ENCODE results near the gene HDAC7. TPM values are rescaled to one million over a fixed set of nuclear protein-coding genes. Genes with fewer than 3 reads are reported as not detected.

HDAC7 gene
- total and polyA plus RNA-seq, 7 donors = 11.0 to 27.8 (median 22.2) TPM

DNA sequence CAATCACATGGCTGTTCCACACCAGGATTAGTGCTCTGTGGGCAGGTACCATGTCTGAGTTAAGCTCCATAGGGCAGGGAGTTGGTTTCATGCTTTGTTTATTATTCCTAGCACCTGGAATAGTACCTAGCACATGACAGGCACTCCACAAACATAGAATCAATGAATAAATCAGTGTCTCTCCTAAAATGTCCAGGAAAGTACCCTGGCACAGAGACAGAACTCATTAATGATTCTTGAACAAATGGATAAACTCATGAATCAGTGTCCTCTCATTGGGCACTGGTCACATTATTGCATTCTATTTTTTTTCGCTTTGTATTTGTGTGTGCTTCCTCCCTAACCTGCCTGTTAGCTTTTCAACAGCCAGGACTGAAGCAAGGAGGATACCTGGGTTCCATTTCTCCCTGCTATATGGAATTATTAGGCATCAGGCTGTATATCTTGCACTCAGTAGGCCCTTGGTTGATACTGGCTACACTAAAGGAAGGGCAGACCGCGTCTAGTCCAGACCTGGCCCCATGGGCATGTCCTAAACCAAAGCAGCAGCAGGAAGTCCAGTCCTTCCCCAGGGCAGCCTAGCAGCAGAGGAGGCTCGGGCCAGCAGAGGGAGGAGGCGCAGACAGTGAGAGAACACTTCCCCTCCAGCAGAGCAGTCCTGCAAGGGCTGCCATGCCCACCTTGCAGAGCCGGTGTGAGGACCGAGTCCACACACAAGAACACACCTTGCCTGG is 18.4 kb downstream of the HDAC7 start:
- intact Hi-C loops (cut with DNase I) = no loop called here
- H3K9me3 ChIP-seq = no peaks in the 10 kb centered on the region
- DNase-seq = peak in 1 of 2 donors; percentile 49
- TF ChIP-seq, protein P1, sequence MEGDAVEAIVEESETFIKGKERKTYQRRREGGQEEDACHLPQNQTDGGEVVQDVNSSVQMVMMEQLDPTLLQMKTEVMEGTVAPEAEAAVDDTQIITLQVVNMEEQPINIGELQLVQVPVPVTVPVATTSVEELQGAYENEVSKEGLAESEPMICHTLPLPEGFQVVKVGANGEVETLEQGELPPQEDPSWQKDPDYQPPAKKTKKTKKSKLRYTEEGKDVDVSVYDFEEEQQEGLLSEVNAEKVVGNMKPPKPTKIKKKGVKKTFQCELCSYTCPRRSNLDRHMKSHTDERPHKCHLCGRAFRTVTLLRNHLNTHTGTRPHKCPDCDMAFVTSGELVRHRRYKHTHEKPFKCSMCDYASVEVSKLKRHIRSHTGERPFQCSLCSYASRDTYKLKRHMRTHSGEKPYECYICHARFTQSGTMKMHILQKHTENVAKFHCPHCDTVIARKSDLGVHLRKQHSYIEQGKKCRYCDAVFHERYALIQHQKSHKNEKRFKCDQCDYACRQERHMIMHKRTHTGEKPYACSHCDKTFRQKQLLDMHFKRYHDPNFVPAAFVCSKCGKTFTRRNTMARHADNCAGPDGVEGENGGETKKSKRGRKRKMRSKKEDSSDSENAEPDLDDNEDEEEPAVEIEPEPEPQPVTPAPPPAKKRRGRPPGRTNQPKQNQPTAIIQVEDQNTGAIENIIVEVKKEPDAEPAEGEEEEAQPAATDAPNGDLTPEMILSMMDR (IDR thresholded peaks at IDR 0.05) = no peak
- WGBS, 3 donors = 66 to 72% (median 66%) methylated on average over 6 to 7 of the region's 7 CpGs
- H3K4me1 ChIP-seq = peaks cover 78% of the 10 kb centered on the region
- peaks cover 0 to 25% of the 10 kb centered on the region in 2 donors for H3K36me3 ChIP-seq (ENCODE audit: insufficient read depth in 1 of 2, low read depth in 1 of 2)
- H3K4me3 ChIP-seq = no peak overlapping the region
- H3K27me3 ChIP-seq (ENCODE audit: insufficient read depth in 3 of 3, low read length in 2 of 3) = no peaks in the 10 kb centered on the region
- H3K27ac ChIP-seq = peak overlapping the region; percentile 30
- no peak for ATAC-seq

DNA sequence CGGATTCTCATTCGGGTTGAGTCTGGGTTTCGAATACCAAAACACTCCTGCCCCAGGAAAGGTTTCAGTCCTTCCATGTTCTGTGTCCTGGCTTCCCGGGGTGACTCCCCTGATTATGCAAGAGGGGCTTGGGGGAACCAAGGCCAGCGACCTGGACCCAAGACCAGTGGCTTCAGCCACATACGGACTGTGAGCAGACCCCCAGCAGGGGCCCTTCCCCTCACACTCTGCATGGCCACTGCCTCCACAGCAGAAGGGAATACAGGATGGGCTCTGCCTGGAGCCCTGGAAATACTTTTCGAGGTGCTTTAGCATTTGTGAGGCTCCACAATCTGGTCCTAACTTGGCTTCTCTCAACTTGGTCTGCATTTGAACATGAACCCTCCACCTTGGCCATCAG is 19.1 kb downstream of the HDAC7 start:
- H3K36me3 ChIP-seq (ENCODE audit: insufficient read depth in 1 of 2, low read depth in 1 of 2) = peaks cover 0 to 32% of the 10 kb centered on the region in 2 donors
- H3K27me3 ChIP-seq (ENCODE audit: insufficient read depth in 3 of 3, low read length in 2 of 3) = no peaks in the 10 kb centered on the region
- DNase-seq (no peak), ATAC-seq (no peak)
- peak overlapping the region; percentile 64 for H3K27ac ChIP-seq
- WGBS, 3 donors = 75 to 88% (median 83%) methylated on average over 7 of the region's 7 CpGs
- H3K4me3 ChIP-seq = no peak overlapping the region
- peaks cover 70% of the 10 kb centered on the region for H3K4me1 ChIP-seq
- intact Hi-C loops (cut with DNase I) = no loop called here
- TF ChIP-seq, protein P1 (IDR thresholded peaks at IDR 0.05) = no peak
- no peaks in the 10 kb centered on the region for H3K9me3 ChIP-seq

DNA sequence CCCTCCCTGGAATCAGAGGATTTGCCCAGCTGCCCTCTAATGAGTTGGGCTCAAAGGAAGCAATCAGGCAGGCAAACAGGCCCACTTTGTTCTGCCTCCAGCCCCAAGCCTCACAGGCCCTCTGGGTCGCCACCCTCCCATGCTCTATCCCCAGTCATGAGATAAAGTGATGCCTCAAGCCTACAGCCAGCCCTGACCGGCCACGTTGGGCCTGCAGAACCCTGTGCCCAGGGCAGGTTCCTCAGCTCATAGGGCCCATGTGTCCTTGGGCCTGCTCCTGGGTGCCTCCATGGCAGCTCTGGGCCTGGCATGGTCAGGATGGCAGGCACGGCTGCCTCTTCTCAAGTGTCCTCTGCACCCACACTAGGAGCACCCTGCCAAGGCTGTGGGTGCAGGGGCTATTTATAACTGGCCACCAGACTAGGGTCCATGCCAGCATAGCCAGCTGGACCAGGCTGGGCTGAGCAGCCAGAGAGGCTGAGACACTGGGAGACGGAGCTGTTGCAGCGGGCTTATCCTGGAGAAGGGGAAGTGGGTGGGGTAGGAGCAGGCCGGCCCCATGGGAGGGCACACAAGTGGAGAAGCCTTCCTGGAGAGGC is 20.2 kb downstream of the HDAC7 start:
- DNase-seq (peak; percentile 79 to 91), ATAC-seq (peak; percentile 94 to 96 (median 94))
- Histone ChIP-seq H3K9me3 (no peaks in the 10 kb centered on the region), H3K4me3 (no peak overlapping the region), H3K4me1 (peaks cover 61% of the 10 kb centered on the region), H3K36me3 (ENCODE audit: insufficient read depth in 1 of 2, low read depth in 1 of 2) (peaks cover 0 to 43% of the 10 kb centered on the region in 2 donors), H3K27ac (peak overlapping the region; percentile 64), H3K27me3 (ENCODE audit: insufficient read depth in 3 of 3, low read length in 2 of 3) (no peaks in the 10 kb centered on the region)
- intact Hi-C loops (cut with DNase I) = no loop called here
- TF ChIP-seq, protein P1 (IDR thresholded peaks at IDR 0.05) = no peak
- 14 to 27% (median 18%) methylated on average over 7 of the region's 7 CpGs for WGBS, 3 donors

DNA sequence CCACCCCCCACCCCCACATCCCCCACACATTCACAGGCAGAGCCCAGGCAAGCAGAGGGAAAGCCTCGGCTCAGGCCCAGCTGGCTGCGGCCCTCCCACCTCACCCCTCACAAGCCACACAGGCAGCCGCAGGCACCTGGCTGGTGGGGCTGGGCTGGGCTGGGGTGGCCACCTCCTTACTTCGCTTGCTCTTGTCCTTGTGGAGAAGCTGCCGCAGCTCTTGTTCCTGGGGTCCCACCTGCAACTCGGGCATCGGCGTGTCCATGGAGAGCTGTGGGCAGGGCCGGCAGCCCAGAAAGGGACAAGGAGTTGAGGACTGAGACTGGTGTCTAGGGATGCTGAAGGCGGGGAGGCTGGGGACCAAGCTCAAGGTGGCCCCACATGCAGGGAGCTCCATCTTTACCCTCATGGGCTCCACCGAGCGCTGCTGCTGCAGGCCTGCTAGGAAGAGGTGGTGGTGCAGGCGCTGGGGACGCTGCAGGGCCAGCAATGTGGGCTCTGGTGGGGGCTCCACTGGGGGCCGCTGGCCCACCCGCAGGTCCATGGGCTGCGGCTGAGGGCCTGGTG is 21.2 kb downstream of the HDAC7 start:
- Histone ChIP-seq H3K27ac (peak overlapping the region; percentile 64), H3K27me3 (ENCODE audit: insufficient read depth in 3 of 3, low read length in 2 of 3) (no peaks in the 10 kb centered on the region), H3K4me3 (no peak overlapping the region), H3K4me1 (peaks cover 54% of the 10 kb centered on the region), H3K9me3 (no peaks in the 10 kb centered on the region), H3K36me3 (ENCODE audit: insufficient read depth in 1 of 2, low read depth in 1 of 2) (peaks cover 0 to 53% of the 10 kb centered on the region in 2 donors)
- intact Hi-C loops (cut with DNase I) = no loop called here
- no peak for DNase-seq
- WGBS, 3 donors = 86 to 91% (median 91%) methylated on average over 16 to 17 of the region's 17 CpGs
- ATAC-seq = no peak
- TF ChIP-seq, protein P1 (IDR thresholded peaks at IDR 0.05) = no peak
